CD4-positive, alpha-beta T cell treated with Interleukin-6 at 100 ng/mL for 8 hours (primary cell): Measurements from ENCODE around the gene CAMK2G.
"Not testable (repeated sequence)": the region's sequence is repeated elsewhere in the genome, so short reads cannot be mapped to it uniquely, and the experiment has no call there.

Experiments used
- DNase-seq: peaks from one replicate; pipeline ENCODE4 v3.0.0-alpha.2; 2020; ENCODE audit warnings: mixed read lengths, low spot score

CAMK2G gene

GRCh38 chr10:73790886-73791625, 83.3 kb downstream of the CAMK2G start:
- DNase-seq = no peak

GRCh38 chr10:73789659-73790055, 84.7 kb downstream of the CAMK2G start:
- DNase-seq = no peak

- DNase-seq = no peak
These were observed 85.3 kb downstream of the CAMK2G start for GRCh38 chr10:73788864-73789658.

GRCh38 chr10:73787031-73787800, 87.1 kb downstream of the CAMK2G start:
- not testable (repeated sequence) for DNase-seq

- no peak for DNase-seq
These were observed 87.9 kb downstream of the CAMK2G start for GRCh38 chr10:73786512-73786885.

GRCh38 chr10:73785721-73786511, 88.4 kb downstream of the CAMK2G start:
- peak; percentile 28 for DNase-seq

GRCh38 chr10:73785211-73785720, 89.1 kb downstream of the CAMK2G start, which contains the start of gene ZSWIM8:
Gene ZSWIM8, plus strand, starts transcription at chr10:73785606. Its CDS starts 273 bp downstream, at chr10:73785879.
- peak; percentile 85 for DNase-seq

- DNase-seq = no peak
These were observed 91.6 kb downstream of the CAMK2G start for GRCh38 chr10:73782749-73783085.

GRCh38 chr10:73781879-73782748, 92.2 kb downstream of the CAMK2G start, which contains the start of gene CHCHD1:
Gene CHCHD1, plus strand, starts transcription at chr10:73782048. Its CDS starts 28 bp downstream, at chr10:73782076.
- DNase-seq = peak; percentile 82

GRCh38 chr10:73781548-73781878, 92.8 kb downstream of the CAMK2G start:
- DNase-seq = no peak

GRCh38 chr10:73780966-73781365, 93.4 kb downstream of the CAMK2G start:
- no peak for DNase-seq

GRCh38 chr10:73780301-73780700, 94.1 kb downstream of the CAMK2G start:
- no peak for DNase-seq

- DNase-seq = no peak
These were observed 94.7 kb downstream of the CAMK2G start for GRCh38 chr10:73779539-73780197.

GRCh38 chr10:73779018-73779417, 95.3 kb downstream of the CAMK2G start:
- DNase-seq = no peak

GRCh38 chr10:73774637-73775036, 99.7 kb downstream of the CAMK2G start:
- no peak for DNase-seq

GRCh38 chr10:73773152-73773879, 101.0 kb downstream of the CAMK2G start:
- no peak for DNase-seq

- peak; percentile 82 for DNase-seq
These were observed 101.8 kb downstream of the CAMK2G start for GRCh38 chr10:73772281-73773151.

GRCh38 chr10:73771722-73772280, 102.6 kb downstream of the CAMK2G start:
- peak; percentile 77 for DNase-seq
